ENCODE measurements around the gene SLC17A9. TPM values are rescaled to one million over a fixed set of nuclear protein-coding genes. Genes with fewer than 3 reads are reported as not detected.

The SLC17A9 gene
- total RNA-seq, 2 experiments from 2014 or later: 78.5 to 78.7 TPM

DNA sequence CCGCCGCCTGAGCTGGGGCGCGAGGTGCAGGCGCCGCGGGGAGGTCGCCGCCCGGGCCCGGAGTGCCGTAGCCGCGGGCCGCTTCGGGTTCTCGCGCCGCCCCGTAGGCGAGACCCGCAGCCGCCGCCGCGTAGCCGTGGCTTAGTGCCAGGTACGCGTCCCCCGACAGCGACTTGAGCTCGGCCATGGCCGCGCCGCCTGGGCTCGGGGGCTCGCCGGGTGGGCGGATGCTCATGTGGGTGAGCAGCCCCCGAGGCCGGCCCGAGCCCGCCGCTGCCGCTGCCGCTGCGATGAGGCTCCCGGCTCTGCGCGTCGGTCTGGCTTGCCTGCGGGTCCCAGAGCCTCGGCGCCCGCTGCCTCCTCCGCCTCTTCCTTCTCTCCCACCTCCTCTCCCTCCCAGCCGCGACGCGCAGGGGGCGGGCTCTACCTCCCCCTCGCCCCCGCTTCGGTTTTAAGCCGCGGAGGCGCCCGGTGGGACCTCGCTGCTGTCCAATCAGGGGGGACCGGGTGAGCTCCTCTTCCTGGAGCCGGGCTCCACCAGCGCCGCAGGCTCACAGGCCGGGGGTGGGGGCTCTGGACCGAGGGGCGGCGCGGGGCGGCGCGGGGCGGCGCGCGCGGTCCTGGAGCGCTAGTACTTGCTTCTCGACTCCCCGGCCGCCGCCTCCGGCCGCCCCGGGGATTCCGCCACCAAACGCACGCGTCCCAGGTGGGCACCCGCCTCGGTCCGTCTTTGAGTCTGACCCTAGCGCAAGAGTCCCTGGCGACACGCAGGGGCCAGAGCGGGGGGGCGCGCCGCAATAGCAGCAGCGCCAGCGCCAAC lies 54.2 kb downstream of the SLC17A9 start, which contains the start of gene BHLHE23:
Gene BHLHE23 (minus strand): TSS at position 425 of the 820 bp plus-strand sequence. CDS start 190 bp downstream, at position 235.
- Mint-ChIP-seq H3K27me3 (peaks cover 50% of the 10 kb centered on the region), H3K4me1 (ENCODE audit: low read depth) (peaks cover 32% of the 10 kb centered on the region), H3K9me3 (no peaks in the 10 kb centered on the region), H3K27ac (no peak within 1 kb of the TSS), H3K36me3 (ENCODE audit: low read depth) (no peaks in the 10 kb centered on the region), H3K4me3 (no peak within 1 kb of the TSS)
- ATAC-seq (no peak), DNase-seq (peak; percentile 29)
- ChIA-PET CTCF (interaction anchor here (1.1 kb wide), 1 partner anchor 42 kb away, joined by 4 read pairs; no protein-coding TSS in a partner anchor), POLR2A (no interaction called here)
- TF ChIP-seq, protein P1, sequence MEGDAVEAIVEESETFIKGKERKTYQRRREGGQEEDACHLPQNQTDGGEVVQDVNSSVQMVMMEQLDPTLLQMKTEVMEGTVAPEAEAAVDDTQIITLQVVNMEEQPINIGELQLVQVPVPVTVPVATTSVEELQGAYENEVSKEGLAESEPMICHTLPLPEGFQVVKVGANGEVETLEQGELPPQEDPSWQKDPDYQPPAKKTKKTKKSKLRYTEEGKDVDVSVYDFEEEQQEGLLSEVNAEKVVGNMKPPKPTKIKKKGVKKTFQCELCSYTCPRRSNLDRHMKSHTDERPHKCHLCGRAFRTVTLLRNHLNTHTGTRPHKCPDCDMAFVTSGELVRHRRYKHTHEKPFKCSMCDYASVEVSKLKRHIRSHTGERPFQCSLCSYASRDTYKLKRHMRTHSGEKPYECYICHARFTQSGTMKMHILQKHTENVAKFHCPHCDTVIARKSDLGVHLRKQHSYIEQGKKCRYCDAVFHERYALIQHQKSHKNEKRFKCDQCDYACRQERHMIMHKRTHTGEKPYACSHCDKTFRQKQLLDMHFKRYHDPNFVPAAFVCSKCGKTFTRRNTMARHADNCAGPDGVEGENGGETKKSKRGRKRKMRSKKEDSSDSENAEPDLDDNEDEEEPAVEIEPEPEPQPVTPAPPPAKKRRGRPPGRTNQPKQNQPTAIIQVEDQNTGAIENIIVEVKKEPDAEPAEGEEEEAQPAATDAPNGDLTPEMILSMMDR (IDR thresholded peaks at IDR 0.05): no peak
- intact Hi-C loops (cut with micrococcal nuclease): no loop called here

DNA sequence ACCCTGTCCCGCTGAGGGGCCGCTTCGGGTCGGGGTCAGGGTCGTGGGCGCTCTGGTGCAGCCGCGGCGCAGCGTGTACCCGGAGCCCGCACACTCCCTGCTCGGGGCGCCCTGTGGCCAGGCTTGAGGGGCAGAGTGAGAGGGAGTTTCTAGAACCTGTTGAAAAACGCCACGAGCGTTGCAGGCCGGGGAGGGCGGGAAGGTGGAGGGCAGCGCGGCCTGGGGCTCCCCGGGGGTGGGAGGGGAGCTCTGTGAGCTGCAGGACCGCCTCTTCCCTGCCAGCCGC lies 54.8 kb downstream of the SLC17A9 start:
- ATAC-seq (no peak), DNase-seq (no peak)
- intact Hi-C loops (cut with micrococcal nuclease): no loop called here
- peaks cover 32% of the 10 kb centered on the region for H3K4me1 Mint-ChIP-seq (ENCODE audit: low read depth)
- TF ChIP-seq, protein P1 (IDR thresholded peaks at IDR 0.05): no peak
- ChIA-PET CTCF (interaction anchor here (1.1 kb wide), 1 partner anchor 42 kb away, joined by 4 read pairs; no protein-coding TSS in a partner anchor), POLR2A (interaction anchor here (1.1 kb wide), 1 partner anchor 63 kb away, joined by 3 read pairs; no protein-coding TSS in a partner anchor)
- H3K27me3 Mint-ChIP-seq: peaks cover 50% of the 10 kb centered on the region
- H3K4me3 Mint-ChIP-seq: no peak overlapping the region
- no peak overlapping the region for H3K27ac Mint-ChIP-seq
- no peaks in the 10 kb centered on the region for H3K9me3 Mint-ChIP-seq
- no peaks in the 10 kb centered on the region for H3K36me3 Mint-ChIP-seq (ENCODE audit: low read depth)

DNA sequence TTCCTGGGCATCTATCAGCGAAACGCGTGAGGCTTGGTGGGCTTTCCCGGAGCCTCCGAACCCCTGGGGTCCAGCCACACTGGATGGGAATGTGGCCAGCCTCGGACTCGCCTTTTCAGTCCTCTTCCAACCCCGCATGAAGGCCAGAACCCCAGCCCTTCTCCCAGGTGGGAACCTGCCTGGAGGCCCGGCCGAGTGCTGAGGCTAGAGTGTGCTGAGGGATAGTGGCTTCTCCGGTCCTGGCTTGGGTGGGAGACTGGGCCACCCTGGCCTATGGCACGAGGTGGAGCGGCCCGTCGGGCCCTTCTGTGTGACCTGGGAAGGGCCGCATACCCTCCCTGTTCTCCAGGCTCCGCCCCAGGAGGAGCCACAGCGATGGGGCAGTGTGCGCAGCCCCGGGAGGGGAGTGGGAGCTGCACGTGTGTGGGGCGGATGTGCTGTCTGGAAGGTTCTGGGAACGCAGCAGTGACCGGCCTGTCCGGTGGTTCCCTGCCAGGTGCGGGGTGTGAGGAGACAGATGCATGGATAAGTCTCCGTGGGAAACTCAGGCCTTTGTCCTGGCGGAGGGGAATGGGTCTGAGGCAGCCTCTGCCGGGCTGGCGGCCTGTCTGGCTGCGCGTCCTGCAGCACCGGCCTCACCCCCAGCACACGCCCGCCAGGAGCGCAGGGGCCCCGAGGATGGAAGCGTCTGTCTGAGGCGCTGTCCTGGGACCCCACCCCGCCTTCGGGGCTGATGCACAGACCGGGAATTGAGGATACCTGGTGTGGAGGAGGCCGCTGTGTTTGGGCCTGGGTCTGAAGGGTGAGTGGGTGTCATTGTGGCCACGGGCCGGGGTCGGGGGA lies 55.4 kb downstream of the SLC17A9 start:
- intact Hi-C loops (cut with micrococcal nuclease): loop anchor here (2.0 kb wide), 2 partner anchors 35 to 107 kb away; no protein-coding TSS in a partner anchor
- DNase-seq: no peak
- H3K4me1 Mint-ChIP-seq (ENCODE audit: low read depth): peaks cover 32% of the 10 kb centered on the region
- H3K27me3 Mint-ChIP-seq: peaks cover 45% of the 10 kb centered on the region
- no peak for ATAC-seq
- CTCF ChIA-PET: interaction anchor here (1.0 to 1.9 kb wide), 10 partner anchors 9 to 131 kb away, joined by 3 to 13 read pairs (median 7); partner anchors contain the start of gene GID8
- peaks cover 3% of the 10 kb centered on the region for H3K9me3 Mint-ChIP-seq
- TF ChIP-seq, protein P1 (IDR thresholded peaks at IDR 0.05): no peak
- no peak overlapping the region for H3K4me3 Mint-ChIP-seq
- no peak overlapping the region for H3K27ac Mint-ChIP-seq
- no peaks in the 10 kb centered on the region for H3K36me3 Mint-ChIP-seq (ENCODE audit: low read depth)
- POLR2A ChIA-PET: interaction anchor here (1.1 to 1.7 kb wide), 2 partner anchors 35 to 63 kb away, joined by 3 to 11 read pairs; no protein-coding TSS in a partner anchor

DNA sequence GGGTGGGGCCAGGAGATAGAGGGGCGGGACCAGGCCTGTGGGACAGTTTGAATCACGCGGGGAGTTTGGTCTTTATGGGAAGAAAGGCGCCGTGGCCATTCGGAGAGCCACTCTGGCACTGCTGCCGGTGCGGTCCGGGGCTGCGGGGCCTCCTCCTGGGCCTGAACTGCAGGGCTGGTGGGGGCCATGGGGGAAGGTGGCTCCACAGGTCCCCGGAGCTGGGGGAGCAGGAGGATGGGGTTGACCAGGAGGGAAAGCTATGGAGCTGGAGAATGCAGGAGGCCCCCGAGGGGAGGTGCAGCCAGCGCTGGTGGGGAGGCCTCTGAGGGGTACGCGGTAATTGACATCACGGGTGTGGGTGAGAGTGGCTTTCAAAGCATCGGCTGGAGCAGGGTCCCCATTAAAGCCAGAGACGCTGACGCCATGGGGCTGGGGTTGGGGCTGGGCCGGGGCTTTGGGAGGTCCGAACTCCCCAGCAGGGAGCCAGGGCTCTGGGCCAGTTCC lies 56.1 kb downstream of the SLC17A9 start:
- peaks cover 42% of the 10 kb centered on the region for H3K27me3 Mint-ChIP-seq
- intact Hi-C loops (cut with micrococcal nuclease): loop anchor here (2.0 kb wide), 2 partner anchors 36 to 108 kb away; no protein-coding TSS in a partner anchor
- no peak overlapping the region for H3K27ac Mint-ChIP-seq
- CTCF ChIA-PET: interaction anchor here (0.6 to 1.9 kb wide), 21 partner anchors 10 to 193 kb away, joined by 3 to 13 read pairs (median 5); partner anchors contain the start of genes GID8 and TCFL5
- H3K4me1 Mint-ChIP-seq (ENCODE audit: low read depth): peaks cover 32% of the 10 kb centered on the region
- peaks cover 2% of the 10 kb centered on the region for H3K36me3 Mint-ChIP-seq (ENCODE audit: low read depth)
- peaks cover 10% of the 10 kb centered on the region for H3K9me3 Mint-ChIP-seq
- TF ChIP-seq, protein P1 (IDR thresholded peaks at IDR 0.05): no peak
- no peak overlapping the region for H3K4me3 Mint-ChIP-seq
- POLR2A ChIA-PET: interaction anchor here (1.1 to 1.7 kb wide), 3 partner anchors 30 to 64 kb away, joined by 3 to 11 read pairs (median 11); no protein-coding TSS in a partner anchor
- ATAC-seq (no peak), DNase-seq (no peak)
